ENCODE results near the gene CYP2W1.

Gene CYP2W1

DNA sequence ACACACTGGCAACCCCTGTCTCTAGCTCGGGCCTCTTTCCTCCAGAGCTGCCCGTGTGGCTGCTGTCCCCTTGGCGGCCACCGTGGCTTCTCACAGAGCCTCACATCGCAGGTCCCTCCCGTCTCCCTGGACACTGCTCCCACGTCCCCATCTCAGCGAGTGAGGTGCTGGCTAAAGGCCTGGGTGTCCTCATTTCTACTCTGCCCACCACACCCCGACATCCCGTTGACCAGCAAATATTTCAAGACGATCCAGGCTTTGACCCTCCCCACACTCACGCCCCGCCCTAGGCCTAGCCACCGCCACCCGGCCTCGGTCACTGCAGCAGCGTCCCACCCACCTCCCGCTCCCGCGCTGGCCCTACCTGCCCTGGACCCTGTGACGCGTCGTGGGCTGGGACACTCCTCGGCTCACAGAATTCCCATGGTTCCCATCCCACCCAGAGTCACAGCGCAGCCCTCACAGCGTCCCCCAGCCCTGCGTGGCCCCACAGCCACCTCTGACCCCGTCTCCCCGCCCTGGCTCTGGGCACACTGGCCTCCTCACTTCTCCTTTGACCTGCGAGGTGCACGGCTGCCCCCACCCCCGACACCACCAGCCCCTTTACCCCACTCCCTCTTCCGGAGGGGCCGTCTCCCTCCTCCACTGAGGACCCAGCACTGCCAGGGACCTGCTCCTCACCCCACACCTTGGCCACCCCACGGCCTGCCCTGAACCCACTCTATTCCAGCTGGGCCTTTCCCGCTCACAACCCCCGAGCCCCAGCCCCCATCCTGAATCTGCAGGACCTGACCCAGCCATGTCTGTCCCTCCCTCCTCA, 35.4 kb upstream of the CYP2W1 start:
- TF ChIP-seq, protein P1, sequence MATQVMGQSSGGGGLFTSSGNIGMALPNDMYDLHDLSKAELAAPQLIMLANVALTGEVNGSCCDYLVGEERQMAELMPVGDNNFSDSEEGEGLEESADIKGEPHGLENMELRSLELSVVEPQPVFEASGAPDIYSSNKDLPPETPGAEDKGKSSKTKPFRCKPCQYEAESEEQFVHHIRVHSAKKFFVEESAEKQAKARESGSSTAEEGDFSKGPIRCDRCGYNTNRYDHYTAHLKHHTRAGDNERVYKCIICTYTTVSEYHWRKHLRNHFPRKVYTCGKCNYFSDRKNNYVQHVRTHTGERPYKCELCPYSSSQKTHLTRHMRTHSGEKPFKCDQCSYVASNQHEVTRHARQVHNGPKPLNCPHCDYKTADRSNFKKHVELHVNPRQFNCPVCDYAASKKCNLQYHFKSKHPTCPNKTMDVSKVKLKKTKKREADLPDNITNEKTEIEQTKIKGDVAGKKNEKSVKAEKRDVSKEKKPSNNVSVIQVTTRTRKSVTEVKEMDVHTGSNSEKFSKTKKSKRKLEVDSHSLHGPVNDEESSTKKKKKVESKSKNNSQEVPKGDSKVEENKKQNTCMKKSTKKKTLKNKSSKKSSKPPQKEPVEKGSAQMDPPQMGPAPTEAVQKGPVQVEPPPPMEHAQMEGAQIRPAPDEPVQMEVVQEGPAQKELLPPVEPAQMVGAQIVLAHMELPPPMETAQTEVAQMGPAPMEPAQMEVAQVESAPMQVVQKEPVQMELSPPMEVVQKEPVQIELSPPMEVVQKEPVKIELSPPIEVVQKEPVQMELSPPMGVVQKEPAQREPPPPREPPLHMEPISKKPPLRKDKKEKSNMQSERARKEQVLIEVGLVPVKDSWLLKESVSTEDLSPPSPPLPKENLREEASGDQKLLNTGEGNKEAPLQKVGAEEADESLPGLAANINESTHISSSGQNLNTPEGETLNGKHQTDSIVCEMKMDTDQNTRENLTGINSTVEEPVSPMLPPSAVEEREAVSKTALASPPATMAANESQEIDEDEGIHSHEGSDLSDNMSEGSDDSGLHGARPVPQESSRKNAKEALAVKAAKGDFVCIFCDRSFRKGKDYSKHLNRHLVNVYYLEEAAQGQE (IDR thresholded peaks at IDR 0.05; ENCODE audit: insufficient replicate concordance, low read depth) = no peak
- no peak for TF ChIP-seq POLR2AphosphoS5 (IDR thresholded peaks at IDR 0.05; ENCODE audit: low read depth)
- TF ChIP-seq GABPA (IDR thresholded peaks at IDR 0.05; ENCODE audit: low read depth) = no peak
- DNase-seq (ENCODE audit: low read depth in 1 of 2, low spot score in 1 of 2) = no peak
- no peak overlapping the region for H3K4me3 ChIP-seq (replicated peaks; ENCODE audit: insufficient read depth, low read length)
- no peak overlapping the region for H3K27ac ChIP-seq (replicated peaks)
- H3K27me3 ChIP-seq (ENCODE audit: insufficient read depth, poor library complexity, severe bottlenecking) = no peaks in the 10 kb centered on the region

DNA sequence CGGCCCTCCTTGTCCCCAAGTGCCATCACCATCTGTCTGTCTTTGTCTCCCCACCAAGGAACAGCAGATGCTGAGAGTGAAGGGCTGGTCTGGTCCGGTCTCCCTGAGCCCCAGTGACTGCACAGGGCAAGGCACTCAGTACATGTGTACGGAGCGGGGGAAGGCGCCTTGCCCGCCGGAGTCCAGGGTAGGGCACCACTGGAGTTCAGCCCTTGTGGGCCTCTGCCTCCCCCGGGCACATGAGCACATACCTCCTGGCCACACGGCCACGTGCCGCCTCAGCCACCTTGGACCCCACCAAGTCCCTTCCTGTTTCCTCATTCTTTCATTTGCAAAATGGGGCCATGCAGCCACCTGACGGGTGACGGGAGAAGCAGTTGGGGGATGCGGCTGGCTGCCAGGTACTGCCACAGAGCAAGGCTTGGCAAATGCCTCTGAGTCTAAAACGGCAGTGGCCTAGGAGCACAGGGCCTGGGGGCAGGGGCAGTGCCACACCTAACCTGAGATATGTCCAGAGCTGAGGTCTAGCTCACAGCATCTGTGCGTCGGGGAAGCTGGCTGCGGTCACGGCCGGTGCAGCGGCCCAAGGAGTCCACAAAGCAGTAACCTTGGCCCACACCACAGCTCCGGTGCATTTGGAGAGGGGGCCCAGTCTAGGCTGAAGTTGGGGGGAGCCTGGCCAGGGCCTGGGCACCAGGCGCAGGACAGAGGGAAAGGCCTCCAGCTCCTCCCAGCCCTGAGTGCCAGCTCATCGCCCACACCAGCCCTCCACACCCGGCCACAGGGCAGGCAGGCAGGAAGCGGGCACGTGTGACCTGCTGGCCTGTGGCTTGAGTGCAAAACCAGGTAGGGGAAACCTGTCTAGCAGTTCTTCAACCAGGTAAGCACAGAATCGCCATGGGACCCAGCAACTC, 33.7 kb upstream of the CYP2W1 start:
- Histone ChIP-seq H3K4me3 (replicated peaks; ENCODE audit: insufficient read depth, low read length) (no peak overlapping the region), H3K27ac (replicated peaks) (peak overlapping the region; percentile 48), H3K27me3 (ENCODE audit: insufficient read depth, poor library complexity, severe bottlenecking) (no peaks in the 10 kb centered on the region)
- TF ChIP-seq, protein P2, sequence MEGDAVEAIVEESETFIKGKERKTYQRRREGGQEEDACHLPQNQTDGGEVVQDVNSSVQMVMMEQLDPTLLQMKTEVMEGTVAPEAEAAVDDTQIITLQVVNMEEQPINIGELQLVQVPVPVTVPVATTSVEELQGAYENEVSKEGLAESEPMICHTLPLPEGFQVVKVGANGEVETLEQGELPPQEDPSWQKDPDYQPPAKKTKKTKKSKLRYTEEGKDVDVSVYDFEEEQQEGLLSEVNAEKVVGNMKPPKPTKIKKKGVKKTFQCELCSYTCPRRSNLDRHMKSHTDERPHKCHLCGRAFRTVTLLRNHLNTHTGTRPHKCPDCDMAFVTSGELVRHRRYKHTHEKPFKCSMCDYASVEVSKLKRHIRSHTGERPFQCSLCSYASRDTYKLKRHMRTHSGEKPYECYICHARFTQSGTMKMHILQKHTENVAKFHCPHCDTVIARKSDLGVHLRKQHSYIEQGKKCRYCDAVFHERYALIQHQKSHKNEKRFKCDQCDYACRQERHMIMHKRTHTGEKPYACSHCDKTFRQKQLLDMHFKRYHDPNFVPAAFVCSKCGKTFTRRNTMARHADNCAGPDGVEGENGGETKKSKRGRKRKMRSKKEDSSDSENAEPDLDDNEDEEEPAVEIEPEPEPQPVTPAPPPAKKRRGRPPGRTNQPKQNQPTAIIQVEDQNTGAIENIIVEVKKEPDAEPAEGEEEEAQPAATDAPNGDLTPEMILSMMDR (IDR thresholded peaks at IDR 0.05; ENCODE audit: insufficient read depth, low read length) = no peak
- TF ChIP-seq POLR2AphosphoS5 (IDR thresholded peaks at IDR 0.05; ENCODE audit: low read depth) = peak; percentile 39; the same call in 1 of the 2 replicates
- peak in 1 of 2 experiments; percentile 56 for DNase-seq (ENCODE audit: low read depth in 1 of 2, low spot score in 1 of 2)

DNA sequence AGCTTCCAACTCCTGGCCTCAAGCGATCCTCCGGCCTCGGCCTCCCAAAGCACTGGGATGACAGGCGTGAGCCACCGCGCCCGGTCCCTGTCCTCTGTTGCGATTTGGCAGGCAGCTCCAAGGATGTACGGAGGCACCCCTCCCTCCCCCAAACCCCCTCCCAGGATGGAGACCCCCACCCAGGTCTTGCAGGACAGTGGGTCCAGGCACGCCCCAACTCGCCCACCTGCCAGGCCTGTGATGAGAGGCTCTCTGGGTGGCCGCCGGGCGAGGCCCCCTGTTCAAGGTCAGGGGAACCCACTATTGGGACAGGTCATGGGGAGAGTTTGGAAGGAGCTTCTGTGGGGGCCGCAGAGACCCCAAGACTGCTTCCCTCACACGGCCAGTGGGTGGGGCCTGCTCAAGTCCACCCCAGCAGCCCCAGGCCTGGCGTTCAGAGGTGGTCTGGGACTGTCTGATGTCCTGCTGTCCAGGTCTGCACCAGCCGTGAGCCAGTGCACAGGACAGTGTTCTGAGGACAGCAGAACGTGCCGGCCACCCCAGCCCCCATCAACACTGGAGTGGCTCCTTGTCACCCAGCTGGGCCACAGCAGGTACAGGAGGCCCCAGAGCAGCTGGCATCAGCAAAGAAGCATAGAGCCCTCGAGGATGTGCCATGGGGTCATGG, 31.0 kb upstream of the CYP2W1 start:
- no peak overlapping the region for H3K4me3 ChIP-seq (replicated peaks; ENCODE audit: insufficient read depth, low read length)
- H3K27ac ChIP-seq (replicated peaks) = no peak overlapping the region
- H3K27me3 ChIP-seq (ENCODE audit: insufficient read depth, poor library complexity, severe bottlenecking) = no peaks in the 10 kb centered on the region
- TF ChIP-seq GABPA (IDR thresholded peaks at IDR 0.05; ENCODE audit: low read depth) = no peak
- DNase-seq (ENCODE audit: low read depth in 1 of 2, low spot score in 1 of 2) = no peak

DNA sequence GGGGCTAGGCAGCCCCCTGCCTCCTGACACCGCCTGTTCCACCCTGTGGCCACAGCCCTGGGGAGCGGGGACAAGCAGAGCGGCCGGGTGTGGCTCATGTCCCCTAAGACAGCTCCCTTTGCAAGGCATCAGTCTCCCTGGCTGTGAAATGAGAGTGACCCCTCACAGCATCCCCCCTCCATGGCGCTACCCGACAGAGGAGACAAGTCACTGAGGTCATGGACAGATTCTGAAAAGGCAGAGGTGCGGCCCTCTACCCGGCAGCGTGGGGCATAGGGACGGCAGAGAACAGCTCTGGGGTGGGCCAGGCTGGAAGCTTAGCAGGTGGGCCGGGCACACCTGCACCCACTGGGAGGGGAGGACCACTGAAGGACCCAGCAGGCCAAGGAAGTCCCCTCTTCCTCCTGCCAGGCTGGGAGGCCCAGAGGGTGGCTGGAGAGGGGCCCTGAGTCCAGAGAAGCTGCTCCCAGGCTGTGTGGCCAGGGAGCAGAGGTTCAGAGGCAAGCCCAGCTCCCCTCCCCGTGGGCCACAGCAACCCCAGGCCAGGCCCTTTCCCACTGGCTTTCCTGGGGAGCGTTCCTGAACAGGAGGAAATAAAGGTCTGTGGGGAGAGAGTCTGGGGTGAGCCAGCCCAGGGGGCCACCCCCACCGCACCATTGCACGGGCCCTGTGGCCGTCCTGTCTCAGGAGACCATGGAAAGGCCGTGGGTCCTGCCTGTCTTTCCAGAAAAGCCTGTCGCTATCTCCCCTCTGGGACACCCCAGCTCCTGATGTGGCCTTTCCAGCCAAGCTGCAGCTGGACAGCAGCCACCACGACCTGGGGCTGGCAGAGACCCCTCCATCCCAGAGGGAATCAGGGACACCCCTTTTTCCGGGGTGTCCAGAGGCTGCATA, 30.2 kb upstream of the CYP2W1 start:
- Histone ChIP-seq H3K4me3 (replicated peaks; ENCODE audit: insufficient read depth, low read length) (peak overlapping the region; percentile 78), H3K27me3 (ENCODE audit: insufficient read depth, poor library complexity, severe bottlenecking) (no peaks in the 10 kb centered on the region), H3K27ac (replicated peaks) (peak overlapping the region; percentile 90)
- TF ChIP-seq, protein P1 (IDR thresholded peaks at IDR 0.05; ENCODE audit: insufficient replicate concordance, low read depth) = peak; percentile 62
- TF ChIP-seq POLR2AphosphoS5 (IDR thresholded peaks at IDR 0.05; ENCODE audit: low read depth) = no peak
- no peak for DNase-seq (ENCODE audit: low read depth in 1 of 2, low spot score in 1 of 2)
